Measurements from ENCODE around the gene CTNNA3. TPM values are rescaled to one million over a fixed set of nuclear protein-coding genes. Genes with fewer than 3 reads are reported as not detected.

The CTNNA3 gene
- polyA plus RNA-seq, 1 experiment, result 0.26 TPM

DNA sequence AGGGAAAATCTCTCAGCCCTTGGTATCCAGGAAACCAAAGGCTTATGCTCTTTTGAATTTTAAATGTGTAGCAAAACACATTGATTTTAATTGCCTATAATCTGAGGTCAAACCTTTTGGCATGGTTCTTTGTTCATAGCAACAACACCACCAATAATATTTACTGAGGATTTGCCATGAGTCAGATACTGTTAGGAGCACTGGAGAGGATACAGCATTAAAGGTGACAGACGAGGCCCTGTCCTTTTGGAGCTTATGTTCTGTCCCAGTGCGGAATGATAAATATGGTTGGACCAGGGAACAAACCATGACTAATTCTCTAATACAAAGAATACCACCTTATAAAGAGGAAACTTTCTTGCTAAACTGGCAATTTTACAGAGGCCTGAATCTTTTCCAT is 176.6 kb downstream of the CTNNA3 start:
- Histone ChIP-seq H3K27me3 (ENCODE audit: control insufficient read depth, insufficient read depth, low read length) (no peaks in the 10 kb centered on the region), H3K27ac (ENCODE audit: low read depth, low read length) (no peak overlapping the region), H3K4me3 (ENCODE audit: low read depth, low read length) (no peak overlapping the region), H3K9me3 (ENCODE audit: control insufficient read depth, insufficient read depth, low read length) (no peaks in the 10 kb centered on the region)
- CTCF ChIA-PET, result interaction anchor here (1.1 to 1.6 kb wide), 3 partner anchors 14 to 213 kb away, joined by 4 to 8 read pairs (median 4); no protein-coding TSS in a partner anchor
- DNase-seq (ENCODE audit: low read depth, low spot score), result no peak
- TF ChIP-seq, protein P1, sequence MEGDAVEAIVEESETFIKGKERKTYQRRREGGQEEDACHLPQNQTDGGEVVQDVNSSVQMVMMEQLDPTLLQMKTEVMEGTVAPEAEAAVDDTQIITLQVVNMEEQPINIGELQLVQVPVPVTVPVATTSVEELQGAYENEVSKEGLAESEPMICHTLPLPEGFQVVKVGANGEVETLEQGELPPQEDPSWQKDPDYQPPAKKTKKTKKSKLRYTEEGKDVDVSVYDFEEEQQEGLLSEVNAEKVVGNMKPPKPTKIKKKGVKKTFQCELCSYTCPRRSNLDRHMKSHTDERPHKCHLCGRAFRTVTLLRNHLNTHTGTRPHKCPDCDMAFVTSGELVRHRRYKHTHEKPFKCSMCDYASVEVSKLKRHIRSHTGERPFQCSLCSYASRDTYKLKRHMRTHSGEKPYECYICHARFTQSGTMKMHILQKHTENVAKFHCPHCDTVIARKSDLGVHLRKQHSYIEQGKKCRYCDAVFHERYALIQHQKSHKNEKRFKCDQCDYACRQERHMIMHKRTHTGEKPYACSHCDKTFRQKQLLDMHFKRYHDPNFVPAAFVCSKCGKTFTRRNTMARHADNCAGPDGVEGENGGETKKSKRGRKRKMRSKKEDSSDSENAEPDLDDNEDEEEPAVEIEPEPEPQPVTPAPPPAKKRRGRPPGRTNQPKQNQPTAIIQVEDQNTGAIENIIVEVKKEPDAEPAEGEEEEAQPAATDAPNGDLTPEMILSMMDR (IDR thresholded peaks at IDR 0.05; ENCODE audit: low read depth, low read length), result no peak
- POLR2A ChIA-PET, result no interaction called here

DNA sequence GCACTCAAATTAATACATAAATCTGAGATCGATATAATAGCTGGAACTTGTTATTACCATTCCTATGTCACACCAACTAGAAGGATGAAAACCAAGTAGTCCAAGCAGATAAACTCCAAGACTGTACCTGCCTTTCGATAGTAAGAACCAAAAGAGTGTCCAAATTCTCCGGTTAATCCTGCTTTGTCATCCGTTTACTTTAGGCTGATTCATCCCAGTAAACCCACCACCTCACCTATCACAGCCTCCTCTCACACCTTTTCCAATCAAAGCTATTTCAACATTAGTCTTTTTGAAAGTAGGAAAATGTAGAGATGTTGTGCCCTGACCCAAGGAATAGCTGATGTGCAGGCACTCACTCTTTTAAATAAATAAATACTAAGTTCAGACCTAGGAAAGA is 177.2 kb downstream of the CTNNA3 start:
- POLR2A ChIA-PET, result no interaction called here
- Histone ChIP-seq H3K27ac (ENCODE audit: low read depth, low read length) (no peak overlapping the region), H3K4me3 (ENCODE audit: low read depth, low read length) (no peak overlapping the region), H3K9me3 (ENCODE audit: control insufficient read depth, insufficient read depth, low read length) (no peaks in the 10 kb centered on the region), H3K27me3 (ENCODE audit: control insufficient read depth, insufficient read depth, low read length) (no peaks in the 10 kb centered on the region)
- TF ChIP-seq, protein P1 (IDR thresholded peaks at IDR 0.05; ENCODE audit: low read depth, low read length), result no peak
- CTCF ChIA-PET, result interaction anchor here (1.0 to 1.6 kb wide), 3 partner anchors 179 to 589 kb away, joined by 3 to 8 read pairs (median 4); no protein-coding TSS in a partner anchor
- no peak for DNase-seq (ENCODE audit: low read depth, low spot score)

DNA sequence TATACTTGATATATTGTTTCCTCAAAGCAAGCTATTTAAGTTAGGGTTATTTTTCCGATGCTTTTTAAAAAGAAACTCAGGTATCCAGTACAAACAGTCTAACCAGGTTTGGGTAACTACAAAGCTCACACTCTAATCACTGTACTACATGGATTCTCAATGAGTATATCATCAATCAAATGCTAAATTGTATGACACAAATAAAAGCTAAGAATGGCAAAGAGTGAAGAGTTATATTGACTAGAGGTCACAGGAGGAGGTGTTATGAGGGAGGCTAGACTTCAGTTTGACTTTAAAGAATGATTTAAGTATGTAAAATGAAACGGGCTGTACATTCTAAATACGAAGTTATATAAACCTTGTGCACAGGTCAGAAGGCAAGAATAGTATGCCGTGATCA is 178.0 kb downstream of the CTNNA3 start:
- TF ChIP-seq, protein P1 (IDR thresholded peaks at IDR 0.05; ENCODE audit: low read depth, low read length), result no peak
- Histone ChIP-seq H3K27ac (ENCODE audit: low read depth, low read length) (no peak overlapping the region), H3K27me3 (ENCODE audit: control insufficient read depth, insufficient read depth, low read length) (no peaks in the 10 kb centered on the region), H3K4me3 (ENCODE audit: low read depth, low read length) (no peak overlapping the region), H3K9me3 (ENCODE audit: control insufficient read depth, insufficient read depth, low read length) (no peaks in the 10 kb centered on the region)
- no peak for DNase-seq (ENCODE audit: low read depth, low spot score)
- CTCF ChIA-PET, result interaction anchor here (1.0 to 1.1 kb wide), 2 partner anchors 146 to 589 kb away, joined by 3 read pairs; no protein-coding TSS in a partner anchor
- POLR2A ChIA-PET, result no interaction called here

DNA sequence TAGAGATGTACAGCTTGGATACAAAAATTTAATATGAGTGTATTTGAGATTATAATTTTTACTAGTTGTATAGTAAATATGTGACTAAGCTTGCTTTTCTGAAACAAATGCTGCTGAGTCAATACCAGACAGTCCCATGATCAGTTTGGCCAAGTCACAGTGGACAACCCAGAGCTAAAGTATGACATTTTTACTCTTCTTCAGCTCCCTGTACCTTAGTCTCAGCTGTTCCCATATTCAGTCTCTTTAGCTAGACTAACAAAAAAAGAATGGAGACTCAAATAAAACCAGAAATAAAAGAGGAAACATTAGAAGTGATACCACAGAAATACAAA is 189.3 kb downstream of the CTNNA3 start:
- no peak for DNase-seq (ENCODE audit: low read depth, low spot score)
- Histone ChIP-seq H3K4me3 (ENCODE audit: low read depth, low read length) (no peak overlapping the region), H3K27ac (ENCODE audit: low read depth, low read length) (no peak overlapping the region), H3K27me3 (ENCODE audit: control insufficient read depth, insufficient read depth, low read length) (no peaks in the 10 kb centered on the region), H3K9me3 (ENCODE audit: control insufficient read depth, insufficient read depth, low read length) (no peaks in the 10 kb centered on the region)
- POLR2A ChIA-PET, result no interaction called here
- TF ChIP-seq, protein P1 (IDR thresholded peaks at IDR 0.05; ENCODE audit: low read depth, low read length), result no peak
- CTCF ChIA-PET, result interaction anchor here (1.9 to 3.1 kb wide), 2 partner anchors 13 to 14 kb away, joined by 4 to 12 read pairs; no protein-coding TSS in a partner anchor

DNA sequence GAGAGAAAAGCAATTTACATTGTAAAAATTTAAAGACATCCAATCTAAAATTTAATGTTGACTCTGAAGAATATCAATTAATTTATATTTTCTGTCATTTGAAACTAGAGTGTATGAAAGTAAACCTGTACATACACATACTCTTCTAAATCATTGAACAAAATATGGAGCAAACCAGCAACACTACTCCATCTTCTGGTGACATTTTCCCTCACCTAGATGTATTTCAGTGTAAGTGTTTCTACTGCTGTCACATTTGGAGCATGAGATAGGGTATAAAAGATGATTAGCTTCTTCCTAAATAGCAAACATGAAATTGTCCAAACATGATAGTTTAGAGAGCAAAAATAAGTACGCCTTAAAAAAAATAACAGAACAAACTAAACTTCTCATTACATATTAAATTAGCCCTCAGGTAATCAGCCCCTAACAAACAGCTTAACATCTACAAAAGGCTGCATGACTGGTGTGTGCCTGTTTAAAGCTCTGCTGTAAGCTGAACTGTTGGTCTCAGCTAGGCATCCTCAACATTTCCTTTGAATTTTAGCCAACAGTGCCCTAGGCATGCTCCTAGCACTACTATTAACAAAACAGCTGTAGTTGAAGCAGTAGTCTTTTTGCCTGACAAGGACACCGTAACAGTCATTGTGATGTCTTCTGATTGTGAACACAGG is 189.8 kb downstream of the CTNNA3 start:
- POLR2A ChIA-PET, result no interaction called here
- TF ChIP-seq, protein P1 (IDR thresholded peaks at IDR 0.05; ENCODE audit: low read depth, low read length), result no peak
- CTCF ChIA-PET, result interaction anchor here (1.9 to 3.1 kb wide), 2 partner anchors 14 to 15 kb away, joined by 4 to 12 read pairs; no protein-coding TSS in a partner anchor
- H3K9me3 ChIP-seq (ENCODE audit: control insufficient read depth, insufficient read depth, low read length), result no peaks in the 10 kb centered on the region
- no peak overlapping the region for H3K27ac ChIP-seq (ENCODE audit: low read depth, low read length)
- H3K4me3 ChIP-seq (ENCODE audit: low read depth, low read length), result no peak overlapping the region
- no peaks in the 10 kb centered on the region for H3K27me3 ChIP-seq (ENCODE audit: control insufficient read depth, insufficient read depth, low read length)
- DNase-seq (ENCODE audit: low read depth, low spot score), result no peak
